AG09309 (cell line): ENCODE data around the gene GAMT.

Experiments used
- DNase-seq: peaks from one replicate; pipeline ENCODE4 v3.0.0-alpha.2; 2010; ENCODE audit warnings: low read depth
- H3K4me3 ChIP-seq: 2 replicates; pipeline ENCODE4 v1.5.1; 2011; ENCODE audit warnings: mild to moderate bottlenecking, low read depth, low read length, moderate library complexity; ENCODE audit not compliant: control insufficient read depth
- TF ChIP-seq, protein P1 (sequence below): IDR thresholded peaks from 2 replicates; pipeline ENCODE4 v1.5.1; 2011; ENCODE audit warnings: mild to moderate bottlenecking, low read depth, low read length, inconsistent platforms; ENCODE audit not compliant: insufficient read depth, control insufficient read depth; ENCODE audit errors: missing control alignments

Gene GAMT

DNA sequence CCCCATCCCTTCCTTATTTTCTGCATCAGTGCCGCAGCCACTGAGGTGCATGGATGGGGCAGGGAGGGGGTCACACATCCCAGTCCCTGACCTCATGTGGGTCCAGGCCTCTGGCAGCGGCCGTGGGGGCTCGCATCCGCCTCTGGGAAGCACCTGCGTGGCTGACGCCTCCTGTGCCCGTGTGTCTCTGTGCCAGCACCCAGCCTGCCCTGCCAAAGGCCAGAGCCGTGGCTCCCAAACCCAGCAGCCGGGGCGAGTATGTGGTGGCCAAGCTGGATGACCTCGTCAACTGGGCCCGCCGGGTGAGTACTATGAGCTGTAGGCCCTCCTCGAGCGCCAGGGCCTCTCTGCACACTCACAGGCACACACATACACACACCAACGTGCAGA lies 12.7 kb downstream of the GAMT start:
- no peak for DNase-seq
- no peak overlapping the region for H3K4me3 ChIP-seq
- TF ChIP-seq, protein P1, sequence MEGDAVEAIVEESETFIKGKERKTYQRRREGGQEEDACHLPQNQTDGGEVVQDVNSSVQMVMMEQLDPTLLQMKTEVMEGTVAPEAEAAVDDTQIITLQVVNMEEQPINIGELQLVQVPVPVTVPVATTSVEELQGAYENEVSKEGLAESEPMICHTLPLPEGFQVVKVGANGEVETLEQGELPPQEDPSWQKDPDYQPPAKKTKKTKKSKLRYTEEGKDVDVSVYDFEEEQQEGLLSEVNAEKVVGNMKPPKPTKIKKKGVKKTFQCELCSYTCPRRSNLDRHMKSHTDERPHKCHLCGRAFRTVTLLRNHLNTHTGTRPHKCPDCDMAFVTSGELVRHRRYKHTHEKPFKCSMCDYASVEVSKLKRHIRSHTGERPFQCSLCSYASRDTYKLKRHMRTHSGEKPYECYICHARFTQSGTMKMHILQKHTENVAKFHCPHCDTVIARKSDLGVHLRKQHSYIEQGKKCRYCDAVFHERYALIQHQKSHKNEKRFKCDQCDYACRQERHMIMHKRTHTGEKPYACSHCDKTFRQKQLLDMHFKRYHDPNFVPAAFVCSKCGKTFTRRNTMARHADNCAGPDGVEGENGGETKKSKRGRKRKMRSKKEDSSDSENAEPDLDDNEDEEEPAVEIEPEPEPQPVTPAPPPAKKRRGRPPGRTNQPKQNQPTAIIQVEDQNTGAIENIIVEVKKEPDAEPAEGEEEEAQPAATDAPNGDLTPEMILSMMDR = no peak

GRCh38 chr19:1387684-1388636 lies 13.4 kb downstream of the GAMT start:
- H3K4me3 ChIP-seq = no peak overlapping the region
- DNase-seq = no peak
- TF ChIP-seq, protein P1 = no peak

DNA sequence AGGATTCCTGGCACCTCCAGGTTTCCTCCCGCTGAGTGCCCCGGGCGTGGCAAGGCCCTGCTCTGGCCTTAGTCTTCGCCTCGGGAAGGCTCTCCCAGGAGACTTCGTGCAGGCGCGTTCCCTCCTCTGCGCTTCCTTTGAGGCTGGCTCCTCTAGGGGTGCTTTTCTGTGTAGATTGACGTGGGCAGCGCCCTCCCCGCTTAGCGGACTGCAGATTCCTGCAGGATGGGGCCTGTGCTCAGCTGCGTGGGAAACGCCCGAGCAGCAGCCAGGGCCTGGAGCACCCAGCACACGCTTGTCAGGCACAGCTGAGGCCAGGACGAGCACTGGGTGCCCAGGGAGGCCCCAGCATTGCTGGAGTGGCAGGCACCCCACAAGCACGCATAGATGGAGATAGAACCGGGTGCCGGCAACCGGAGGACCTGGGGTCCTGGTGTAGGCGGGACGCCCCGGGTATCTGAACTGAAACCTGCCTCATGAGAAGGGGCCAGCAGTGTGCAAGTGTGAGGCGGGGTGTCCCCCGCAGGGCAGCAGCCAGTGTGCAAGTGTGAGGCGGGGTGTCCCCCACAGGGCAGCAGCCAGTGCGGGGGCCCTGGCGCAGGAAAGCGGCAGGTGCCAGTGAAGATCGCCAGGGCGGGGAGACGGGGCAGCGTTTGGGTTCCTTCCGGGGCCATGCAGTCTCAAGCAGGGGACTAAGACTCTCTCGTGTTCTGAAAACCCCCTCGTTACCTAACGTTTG lies 14.2 kb downstream of the GAMT start:
- DNase-seq = no peak
- TF ChIP-seq, protein P1 = no peak
- H3K4me3 ChIP-seq = no peak overlapping the region

DNA sequence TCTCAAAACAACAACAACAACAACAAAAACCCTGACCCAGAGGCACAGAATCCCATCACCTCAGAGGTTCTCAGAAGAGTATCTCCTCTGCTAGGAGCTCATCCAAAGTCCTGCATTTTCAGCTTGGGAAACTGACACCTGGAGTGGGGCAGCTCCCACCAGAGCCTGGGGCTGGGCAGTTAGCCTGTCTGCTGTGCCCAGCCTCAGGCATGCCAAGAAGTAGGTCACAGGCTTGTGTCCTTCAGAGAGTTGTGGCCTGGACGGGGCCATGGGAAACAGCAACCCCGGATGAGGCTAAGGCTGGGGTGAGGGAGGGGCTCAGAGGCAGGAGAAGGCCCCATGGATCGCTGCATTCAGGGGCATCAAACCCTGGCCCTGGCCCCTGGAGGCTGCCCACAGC lies 15.5 kb downstream of the GAMT start:
- TF ChIP-seq, protein P1 = no peak
- no peak overlapping the region for H3K4me3 ChIP-seq
- no peak for DNase-seq

DNA sequence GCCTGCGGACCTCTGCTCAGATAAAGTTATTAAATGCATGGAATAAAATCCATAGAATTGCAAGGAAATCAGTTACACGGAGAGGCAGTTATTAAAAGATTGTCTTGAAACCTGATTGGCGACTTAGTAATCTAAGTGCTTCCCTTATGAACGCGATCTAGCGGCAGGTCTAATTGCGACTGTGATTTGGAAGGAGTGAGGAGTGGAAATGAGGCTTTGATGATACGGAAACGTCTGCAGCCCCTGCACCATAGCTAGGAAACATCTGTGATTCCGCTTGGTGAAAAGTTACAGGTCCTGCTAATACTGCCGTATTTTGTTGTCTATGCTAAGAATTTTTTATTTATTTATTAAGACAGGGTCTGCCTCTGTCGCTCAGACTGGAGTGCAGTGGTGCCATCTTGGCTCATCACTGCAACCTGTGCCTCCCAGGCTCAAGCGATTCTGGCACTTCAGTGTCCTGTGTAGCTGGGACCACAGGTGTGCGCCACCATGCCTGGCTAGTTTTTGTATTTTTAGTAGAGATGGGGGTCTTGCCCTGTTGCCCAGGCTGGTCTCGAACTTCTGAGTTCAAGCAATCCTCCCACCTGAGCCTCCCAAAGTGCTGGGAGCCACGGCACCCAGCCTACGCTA lies 16.7 kb downstream of the GAMT start:
- H3K4me3 ChIP-seq = peak overlapping the region; percentile 99
- DNase-seq = no peak
- TF ChIP-seq, protein P1 = no peak

- TF ChIP-seq, protein P1 = no peak
- no peak for DNase-seq
- peak overlapping the region; percentile 99 for H3K4me3 ChIP-seq
These were observed 17.3 kb downstream of the GAMT start for GRCh38 chr19:1384085-1384462.
